Trophoblast cell (in vitro differentiated cells and primary cell): ENCODE data around the gene OGG1.

Source experiments
- DNase-seq, 2 donors: peaks; one replicate each; pipeline ENCODE4 v3.0.0-alpha.2; 2016
- H2AFZ ChIP-seq: 2 replicates; pipeline ENCODE4 v1.6.1; 2013; ENCODE audit warnings: low read length, moderate library complexity, mild to moderate bottlenecking; ENCODE audit not compliant: insufficient read depth, poor library complexity
- H2AK5ac ChIP-seq: 2 replicates; pipeline ENCODE4 v1.6.1; 2013; ENCODE audit warnings: mild to moderate bottlenecking, low read length
- H2BK120ac ChIP-seq: 2 replicates; pipeline ENCODE4 v1.6.1; 2013; ENCODE audit warnings: low read length, mild to moderate bottlenecking, moderate library complexity; ENCODE audit not compliant: insufficient read depth, poor library complexity
- H2BK12ac ChIP-seq: 2 replicates; pipeline ENCODE4 v1.6.1; 2013; ENCODE audit warnings: mild to moderate bottlenecking, low read length, moderate library complexity
- H2BK5ac ChIP-seq: 2 replicates; pipeline ENCODE4 v1.6.1; 2013; ENCODE audit warnings: low read length, low read depth, moderate library complexity, mild to moderate bottlenecking; ENCODE audit not compliant: poor library complexity
- H3K14ac ChIP-seq: 2 replicates; pipeline ENCODE4 v1.6.1; 2013; ENCODE audit warnings: mild to moderate bottlenecking, low read length
- H3K18ac ChIP-seq: 2 replicates; pipeline ENCODE4 v1.6.1; 2013; ENCODE audit warnings: mild to moderate bottlenecking, low read length
- H3K23ac ChIP-seq: 2 replicates; pipeline ENCODE4 v1.6.1; 2013; ENCODE audit warnings: low read length
- H3K27ac ChIP-seq: 2 replicates; pipeline ENCODE4 v1.5.1; 2013; ENCODE audit warnings: low read depth, mild to moderate bottlenecking, inconsistent platforms, low read length, moderate library complexity
- H3K27me3 ChIP-seq: 2 replicates; pipeline ENCODE4 v1.6.1; 2013; ENCODE audit warnings: inconsistent platforms, mild to moderate bottlenecking, low read length, moderate library complexity; ENCODE audit not compliant: insufficient read depth
- H3K36me3 ChIP-seq, 2 experiments: 1 replicate in 1 of 2; 2 replicates in 1 of 2; pipeline ENCODE4 v1.6.1; 2013; ENCODE audit warnings: low read length in 2 of 2, mild to moderate bottlenecking in 2 of 2, moderate library complexity in 1 of 2; ENCODE audit not compliant: insufficient read depth in 2 of 2, control insufficient read depth in 1 of 2
- H3K4ac ChIP-seq: 2 replicates; pipeline ENCODE4 v1.6.1; 2013; ENCODE audit warnings: low read depth, mild to moderate bottlenecking, low read length, moderate library complexity
- H3K4me1 ChIP-seq, 2 experiments: 1 replicate in 1 of 2; 2 replicates in 1 of 2; pipeline ENCODE4 v1.6.1; 2013; ENCODE audit warnings: low read length in 2 of 2, mild to moderate bottlenecking in 2 of 2, moderate library complexity in 1 of 2; ENCODE audit not compliant: insufficient read depth in 2 of 2, control insufficient read depth in 1 of 2
- H3K4me2 ChIP-seq: 2 replicates; pipeline ENCODE4 v1.6.1; 2013; ENCODE audit warnings: inconsistent platforms, mild to moderate bottlenecking, low read length, moderate library complexity
- H3K4me3 ChIP-seq: 2 replicates; pipeline ENCODE4 v1.5.1; 2013; ENCODE audit warnings: mild to moderate bottlenecking, low read depth, low read length, inconsistent platforms
- H3K79me1 ChIP-seq: one replicate; pipeline ENCODE4 v1.6.1; 2013; ENCODE audit warnings: low read length
- H3K79me2 ChIP-seq: 2 replicates; pipeline ENCODE4 v1.6.1; 2013; ENCODE audit warnings: low read length, mild to moderate bottlenecking; ENCODE audit not compliant: control insufficient read depth, insufficient read depth, poor library complexity
- H3K9ac ChIP-seq: 2 replicates; pipeline ENCODE4 v1.6.1; 2013; ENCODE audit warnings: mild to moderate bottlenecking, low read length
- H3K9me3 ChIP-seq: 2 replicates; pipeline ENCODE4 v1.6.1; 2013; ENCODE audit warnings: low read depth, mild to moderate bottlenecking, control low read depth, inconsistent platforms, low read length; ENCODE audit not compliant: insufficient read depth
- H4K12ac ChIP-seq: 2 replicates; pipeline ENCODE4 v1.6.1; 2013; ENCODE audit warnings: low read depth, mild to moderate bottlenecking, low read length, moderate library complexity
- H4K8ac ChIP-seq: 2 replicates; pipeline ENCODE4 v1.6.1; 2013; ENCODE audit warnings: low read depth, mild to moderate bottlenecking, low read length, moderate library complexity
- H4K91ac ChIP-seq: one replicate; pipeline ENCODE4 v1.6.1; 2013; ENCODE audit warnings: low read depth, mild to moderate bottlenecking, low read length, moderate library complexity
- WGBS: extraction: QIAGEN DNeasy Blood & Tissue Kit; methylation state at CpG from one replicate; pipeline ENCODE4 v1.1.7; 2013; ENCODE audit warnings: missing lambda C conversion rate; ENCODE audit not compliant: insufficient read length, insufficient coverage; ENCODE audit errors: extremely low coverage; 5-methylcytosine and 5-hydroxymethylcytosine counted together

Gene OGG1

DNA sequence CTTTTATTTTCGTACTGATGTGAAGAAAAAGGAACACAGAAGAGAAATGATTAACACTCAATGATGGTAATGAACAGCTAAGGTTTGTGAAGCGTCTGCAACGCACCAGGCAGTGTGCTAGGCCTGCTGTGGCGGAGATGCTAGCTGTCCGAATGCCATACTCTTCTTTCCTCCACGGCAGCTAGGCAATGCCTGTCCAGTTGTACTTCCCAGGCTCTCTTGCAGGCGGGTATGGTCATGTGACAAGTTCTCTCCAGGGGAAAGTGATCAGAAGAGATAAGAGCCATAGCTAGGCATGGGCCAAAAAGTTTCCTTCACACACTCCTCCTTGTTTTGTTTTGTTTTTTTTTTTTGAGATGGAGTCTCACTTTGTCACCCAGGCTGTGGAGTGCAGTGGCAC is 35.9 kb downstream of the OGG1 start:
- Histone ChIP-seq H2AK5ac (no peak overlapping the region), H3K9me3 (no peaks in the 10 kb centered on the region), H3K4me1 (no peaks in the 10 kb centered on the region), H4K12ac (no peak overlapping the region), H3K36me3 (peaks cover 36 to 55% of the 10 kb centered on the region in 2 experiments), H4K8ac (no peak overlapping the region), H3K4me2 (no peak overlapping the region), H3K79me2 (no peaks in the 10 kb centered on the region), H2BK12ac (no peak overlapping the region), H4K91ac (no peak overlapping the region), H3K27ac (no peak overlapping the region), H3K79me1 (no peaks in the 10 kb centered on the region), H2BK120ac (no peak overlapping the region), H3K4me3 (no peak overlapping the region), H3K23ac (no peak overlapping the region), H2BK5ac (no peak overlapping the region), H2AFZ (no peak overlapping the region), H3K18ac (no peak overlapping the region), H3K27me3 (no peaks in the 10 kb centered on the region), H3K9ac (no peak overlapping the region), H3K14ac (no peak overlapping the region), H3K4ac (no peak overlapping the region)
- no peak for DNase-seq
- WGBS, result no CpG with 5 or more reads among the region's 7 CpGs

DNA sequence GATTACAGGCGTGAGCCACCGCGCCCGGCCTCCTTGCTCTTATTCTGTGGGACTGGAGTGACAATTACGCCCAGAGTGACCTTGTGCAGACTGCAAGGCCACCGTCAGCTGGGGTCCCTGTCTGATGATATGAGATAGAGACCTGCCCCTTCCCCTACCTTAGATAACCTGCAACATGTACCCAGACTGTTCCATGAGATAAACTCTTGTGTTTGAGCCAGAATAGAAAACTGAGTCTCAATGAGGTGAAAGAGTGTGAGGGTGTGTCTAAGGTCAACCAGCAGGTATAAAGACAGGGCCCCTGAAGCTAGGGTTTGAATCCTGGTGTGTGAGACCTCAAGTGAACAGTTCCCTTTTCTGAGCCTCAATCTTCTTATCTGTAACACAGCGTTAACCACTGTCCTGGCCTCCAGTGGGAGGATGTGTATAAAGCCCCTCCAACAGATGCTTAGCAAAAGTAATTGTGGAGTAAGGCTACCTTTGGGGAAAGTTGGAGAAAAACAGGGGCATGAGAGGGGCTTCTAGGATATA is 36.5 kb downstream of the OGG1 start:
- no peaks in the 10 kb centered on the region for H3K4me1 ChIP-seq
- H3K4me3 ChIP-seq, result no peak overlapping the region
- H3K18ac ChIP-seq, result no peak overlapping the region
- no peak overlapping the region for H2AK5ac ChIP-seq
- H2BK12ac ChIP-seq, result no peak overlapping the region
- no peak overlapping the region for H3K23ac ChIP-seq
- no peaks in the 10 kb centered on the region for H3K79me1 ChIP-seq
- H3K4me2 ChIP-seq, result no peak overlapping the region
- no peak overlapping the region for H4K8ac ChIP-seq
- H3K14ac ChIP-seq, result no peak overlapping the region
- no peak overlapping the region for H4K91ac ChIP-seq
- H2BK120ac ChIP-seq, result no peak overlapping the region
- WGBS, result no CpG with 5 or more reads among the region's 7 CpGs
- H3K9me3 ChIP-seq, result no peaks in the 10 kb centered on the region
- H3K36me3 ChIP-seq, result peaks cover 35 to 54% of the 10 kb centered on the region in 2 experiments
- H3K79me2 ChIP-seq, result no peaks in the 10 kb centered on the region
- no peak overlapping the region for H2AFZ ChIP-seq
- DNase-seq, result no peak
- no peak overlapping the region for H3K4ac ChIP-seq
- no peak overlapping the region for H2BK5ac ChIP-seq
- no peak overlapping the region for H4K12ac ChIP-seq
- H3K27ac ChIP-seq, result no peak overlapping the region
- no peaks in the 10 kb centered on the region for H3K27me3 ChIP-seq
- no peak overlapping the region for H3K9ac ChIP-seq

DNA sequence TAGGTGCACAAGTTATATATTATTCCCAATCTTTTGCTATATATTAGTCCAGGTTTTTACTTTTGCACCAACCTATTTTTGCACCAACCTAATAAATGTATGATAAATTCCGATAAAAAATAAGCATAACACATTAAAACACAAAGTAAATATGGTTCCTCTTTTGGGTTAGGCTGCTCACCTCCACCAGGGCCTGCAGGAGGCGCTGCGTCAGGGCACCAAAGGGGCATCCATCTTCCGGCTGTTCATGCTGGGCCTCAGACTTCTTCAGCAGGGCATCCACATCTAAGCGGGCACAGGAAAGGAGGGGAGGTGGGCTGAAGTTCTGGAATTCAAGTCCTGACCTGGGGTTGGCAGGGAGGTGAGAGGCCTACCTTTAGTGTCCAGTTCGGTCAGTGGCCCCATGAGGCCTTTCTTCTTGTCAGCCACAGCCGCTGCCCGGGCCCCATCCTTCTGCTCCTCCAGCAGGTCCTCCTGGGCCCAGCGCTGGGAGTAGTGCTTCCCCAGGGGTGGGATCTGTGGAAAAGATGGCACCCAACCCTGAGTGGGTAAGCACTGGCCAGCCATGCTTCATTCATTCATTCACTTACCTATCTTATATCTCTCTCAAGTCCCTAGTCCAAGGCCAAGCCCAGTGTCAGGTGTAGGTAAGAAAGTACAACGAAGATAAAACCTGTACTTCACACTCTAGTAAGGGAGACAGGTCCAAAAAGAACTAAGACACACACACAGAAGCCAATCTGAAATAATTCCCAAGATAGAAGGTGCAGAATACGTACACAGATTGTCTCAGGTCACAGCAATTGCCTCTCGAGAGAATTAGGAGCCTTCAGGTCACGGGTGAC is 37.3 kb downstream of the OGG1 start:
- H2AFZ ChIP-seq, result no peak overlapping the region
- no peaks in the 10 kb centered on the region for H3K27me3 ChIP-seq
- H3K9ac ChIP-seq, result no peak overlapping the region
- no peak overlapping the region for H4K12ac ChIP-seq
- H2BK120ac ChIP-seq, result no peak overlapping the region
- no peak overlapping the region for H3K18ac ChIP-seq
- no peak overlapping the region for H4K91ac ChIP-seq
- H3K36me3 ChIP-seq, result peaks cover 30 to 48% of the 10 kb centered on the region in 2 experiments
- H3K27ac ChIP-seq, result no peak overlapping the region
- no peak overlapping the region for H3K4ac ChIP-seq
- no peak overlapping the region for H3K4me2 ChIP-seq
- WGBS, result no CpG with 5 or more reads among the region's 13 CpGs
- DNase-seq, result no peak
- H3K79me2 ChIP-seq, result no peaks in the 10 kb centered on the region
- H2BK12ac ChIP-seq, result no peak overlapping the region
- no peak overlapping the region for H2AK5ac ChIP-seq
- H3K14ac ChIP-seq, result no peak overlapping the region
- no peak overlapping the region for H4K8ac ChIP-seq
- no peaks in the 10 kb centered on the region for H3K9me3 ChIP-seq
- H2BK5ac ChIP-seq, result no peak overlapping the region
- H3K79me1 ChIP-seq, result peaks cover under 1% of the 10 kb centered on the region
- H3K4me1 ChIP-seq, result peaks cover 3% of the 10 kb centered on the region in 2 experiments
- no peak overlapping the region for H3K23ac ChIP-seq
- H3K4me3 ChIP-seq, result no peak overlapping the region

DNA sequence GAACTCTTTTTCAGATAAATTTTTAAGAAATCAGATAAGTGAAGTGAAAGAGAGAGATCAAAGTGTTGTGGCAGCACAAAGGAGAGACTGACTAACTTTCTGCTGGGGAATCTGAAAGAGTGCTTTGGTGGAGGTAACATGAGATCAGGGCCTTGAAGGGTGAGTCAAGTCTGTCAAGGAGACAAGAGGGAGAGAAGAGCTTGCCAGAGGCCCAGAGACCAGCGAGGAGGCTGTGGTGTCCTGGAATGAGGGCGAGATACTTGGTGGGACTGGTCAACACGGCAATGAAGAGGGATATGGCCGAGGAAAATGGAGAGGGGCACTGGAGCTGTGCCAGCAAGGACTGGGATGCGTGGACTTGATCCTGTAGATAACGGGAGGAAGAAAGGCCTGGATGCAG is 38.0 kb downstream of the OGG1 start:
- no peak overlapping the region for H4K91ac ChIP-seq
- H2BK12ac ChIP-seq, result no peak overlapping the region
- H4K8ac ChIP-seq, result no peak overlapping the region
- H3K79me2 ChIP-seq, result peaks cover 1% of the 10 kb centered on the region
- H4K12ac ChIP-seq, result no peak overlapping the region
- H2BK120ac ChIP-seq, result no peak overlapping the region
- H3K36me3 ChIP-seq, result peaks cover 30 to 42% of the 10 kb centered on the region in 2 experiments
- DNase-seq, result no peak
- H2BK5ac ChIP-seq, result no peak overlapping the region
- H3K79me1 ChIP-seq, result peaks cover 6% of the 10 kb centered on the region
- peaks cover 3% of the 10 kb centered on the region in 2 experiments for H3K4me1 ChIP-seq
- H3K18ac ChIP-seq, result no peak overlapping the region
- H3K9me3 ChIP-seq, result no peaks in the 10 kb centered on the region
- H3K9ac ChIP-seq, result no peak overlapping the region
- no peak overlapping the region for H3K14ac ChIP-seq
- no peak overlapping the region for H3K4me2 ChIP-seq
- no peak overlapping the region for H2AFZ ChIP-seq
- H3K4ac ChIP-seq, result no peak overlapping the region
- H2AK5ac ChIP-seq, result no peak overlapping the region
- no peak overlapping the region for H3K23ac ChIP-seq
- H3K4me3 ChIP-seq, result no peak overlapping the region
- no CpG with 5 or more reads among the region's 6 CpGs for WGBS
- H3K27me3 ChIP-seq, result no peaks in the 10 kb centered on the region
- no peak overlapping the region for H3K27ac ChIP-seq
